Brain microvascular endothelial cell (primary cell): Measurements from ENCODE around the gene TACR1.

Experiments
- DNase-seq: peaks from one replicate; pipeline ENCODE4 v3.0.0-alpha.2; 2020
- H3K27ac ChIP-seq: fragments of 250-450 bp; sonication (Bioruptor Pico); 2 replicates; pipeline ENCODE4 v1.5.1; 2020; ENCODE audit warnings: mild to moderate bottlenecking, moderate library complexity
- H3K27me3 ChIP-seq: fragments of 250-450 bp; sonication (Bioruptor Pico); replicated peaks from 2 replicates; pipeline ENCODE4 v1.5.1; 2020; ENCODE audit warnings: mild to moderate bottlenecking
- H3K36me3 ChIP-seq: fragments of 250-450 bp; sonication (Bioruptor Pico); replicated peaks from 2 replicates; pipeline ENCODE4 v1.5.1; 2020; ENCODE audit warnings: mild to moderate bottlenecking
- H3K4me3 ChIP-seq: 2 replicates; pipeline ENCODE4 v1.5.1; 2011; ENCODE audit warnings: low read depth, mild to moderate bottlenecking, control low read depth, low read length, moderate library complexity
- CTCF ChIP-seq: IDR thresholded peaks from 2 replicates; pipeline ENCODE4 v1.5.1; 2011; ENCODE audit warnings: low read depth, mild to moderate bottlenecking, moderate library complexity, low read length, control low read depth, inconsistent platforms; ENCODE audit errors: missing control alignments
- in situ Hi-C: cut with HindIII; loops from 2 replicates; pipeline ENCODE4 v1.10.0; 2017; ENCODE audit warnings: low sequenced_read_pairs, low pct_ligation_motif_present

Gene TACR1

GRCh38 chr2:75190271-75190990, 8.9 kb downstream of the TACR1 start:
- in situ Hi-C loops, result no loop called here

DNA sequence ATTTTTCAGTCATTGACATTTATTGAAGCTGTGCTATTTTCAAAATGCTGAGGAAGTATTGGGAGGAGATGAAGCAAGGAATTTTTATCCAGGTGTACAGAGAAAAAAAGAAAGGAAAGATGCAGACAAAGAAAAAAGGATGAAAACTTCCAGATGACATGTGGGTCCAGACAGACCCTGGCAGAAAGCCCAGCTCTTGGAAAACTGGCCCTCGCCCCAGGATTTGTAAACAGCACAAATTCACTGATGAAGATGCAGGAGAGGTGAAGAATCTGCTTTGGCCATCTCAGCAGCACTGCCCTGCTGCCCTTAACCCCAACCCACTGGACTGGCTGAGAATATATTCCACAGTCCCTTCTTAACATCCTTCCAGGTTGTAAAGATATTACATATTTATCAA, 12.5 kb downstream of the TACR1 start:
- Histone ChIP-seq H3K27me3 (peaks cover 2% of the 10 kb centered on the region), H3K36me3 (no peaks in the 10 kb centered on the region), H3K4me3 (no peak overlapping the region), H3K27ac (no peak overlapping the region)
- no peak for DNase-seq
- in situ Hi-C loops, result no loop called here
- no peak for TF ChIP-seq CTCF

More at GRCh38 chr2:75190271-75190990, 8.9 kb downstream of the TACR1 start:
- no peak overlapping the region for H3K27ac ChIP-seq
- H3K27me3 ChIP-seq, result peaks cover 4% of the 10 kb centered on the region
- TF ChIP-seq CTCF, result no peak
- no peak overlapping the region for H3K4me3 ChIP-seq
- DNase-seq, result no peak
- no peaks in the 10 kb centered on the region for H3K36me3 ChIP-seq

DNA sequence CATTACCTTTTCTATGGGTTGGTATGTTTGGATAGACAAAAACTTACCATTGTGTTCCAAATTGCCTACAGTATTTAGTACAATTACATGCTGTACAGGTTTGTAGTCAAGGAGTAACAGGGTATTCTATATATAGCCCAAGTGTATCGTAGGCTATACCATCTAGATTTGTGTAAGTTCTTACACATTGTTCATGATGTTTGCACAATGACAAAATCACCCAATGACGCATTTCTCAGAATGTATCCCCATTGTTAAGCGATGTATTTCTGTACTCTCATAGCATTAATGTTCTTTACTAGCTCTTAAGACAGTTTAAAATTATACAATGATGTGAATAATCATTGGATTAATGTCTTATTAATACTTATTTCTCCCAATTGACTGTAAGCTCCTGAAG, 16.7 kb downstream of the TACR1 start:
- Histone ChIP-seq H3K4me3 (no peak overlapping the region), H3K27ac (no peak overlapping the region), H3K36me3 (no peaks in the 10 kb centered on the region), H3K27me3 (no peaks in the 10 kb centered on the region)
- in situ Hi-C loops, result no loop called here
- TF ChIP-seq CTCF, result no peak
- no peak for DNase-seq

DNA sequence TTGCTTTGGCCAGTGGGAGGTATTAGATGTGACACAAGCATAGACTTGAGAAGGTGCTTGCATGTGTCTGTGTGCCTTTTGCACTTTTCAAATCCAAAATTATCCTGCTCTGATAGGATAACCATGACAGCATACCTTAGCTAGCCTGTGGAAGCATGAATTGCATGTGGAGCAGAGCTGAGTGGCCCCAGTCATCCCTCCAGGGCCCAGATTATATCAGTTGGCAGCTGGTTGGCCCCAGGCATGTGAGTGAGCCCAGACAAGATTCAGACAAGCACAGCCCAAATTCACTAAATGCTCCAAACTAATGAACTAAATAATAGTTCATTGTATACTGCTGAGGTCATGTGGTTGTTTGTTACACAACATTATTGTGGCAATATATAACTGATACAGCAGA, 18.8 kb downstream of the TACR1 start:
- Histone ChIP-seq H3K4me3 (no peak overlapping the region), H3K36me3 (no peaks in the 10 kb centered on the region), H3K27ac (no peak overlapping the region), H3K27me3 (no peaks in the 10 kb centered on the region)
- no peak for DNase-seq
- no peak for TF ChIP-seq CTCF
- in situ Hi-C loops, result no loop called here

GRCh38 chr2:75177427-75177826, 21.9 kb downstream of the TACR1 start:
- no peak for TF ChIP-seq CTCF
- Histone ChIP-seq H3K36me3 (no peaks in the 10 kb centered on the region), H3K27ac (no peak overlapping the region), H3K4me3 (no peak overlapping the region), H3K27me3 (no peaks in the 10 kb centered on the region)
- DNase-seq, result no peak
- in situ Hi-C loops, result no loop called here

GRCh38 chr2:75175456-75175855, 23.9 kb downstream of the TACR1 start:
- H3K27ac ChIP-seq, result no peak overlapping the region
- no peaks in the 10 kb centered on the region for H3K36me3 ChIP-seq
- no peaks in the 10 kb centered on the region for H3K27me3 ChIP-seq
- TF ChIP-seq CTCF, result no peak
- no peak overlapping the region for H3K4me3 ChIP-seq
- in situ Hi-C loops, result no loop called here
- DNase-seq, result no peak
